GM19467 (cell line): Measurements from ENCODE around the gene LMX1A.
A peak's percentile ranks its signal among the peaks of the same experiment; 100 is the strongest.

Experiments
- ATAC-seq: cut with Tn5 transposase; IDR thresholded peaks from one replicate; pipeline ENCODE4 v1.9.1; 2021; ENCODE audit warnings: mild to moderate bottlenecking, moderate library complexity; ENCODE audit not compliant: unreplicated experiment

The LMX1A gene

GRCh38 chr1:165367375-165367993 is 11.0 kb upstream of the LMX1A start:
- ATAC-seq, result peak; percentile 74

GRCh38 chr1:165365341-165365740 is 8.8 kb upstream of the LMX1A start:
- no peak for ATAC-seq

- no peak for ATAC-seq
These were observed 8.1 kb upstream of the LMX1A start for GRCh38 chr1:165364568-165365133.

GRCh38 chr1:165356876-165357275 is 361 bp upstream of the LMX1A start:
- ATAC-seq, result no peak

GRCh38 chr1:165355139-165355976 is 1.2 kb downstream of the LMX1A start:
- no peak for ATAC-seq

- ATAC-seq, result no peak
These were observed 1.8 kb downstream of the LMX1A start for GRCh38 chr1:165354739-165355138.

GRCh38 chr1:165353731-165354671 is 2.5 kb downstream of the LMX1A start:
- ATAC-seq, result no peak

- no peak for ATAC-seq
These were observed 3.8 kb downstream of the LMX1A start for GRCh38 chr1:165352442-165353293.

- ATAC-seq, result no peak
These were observed 4.6 kb downstream of the LMX1A start for GRCh38 chr1:165351863-165352441.

GRCh38 chr1:165350840-165351239 is 5.7 kb downstream of the LMX1A start:
- no peak for ATAC-seq

- no peak for ATAC-seq
These were observed 11.0 kb downstream of the LMX1A start for GRCh38 chr1:165345502-165345901.

- no peak for ATAC-seq
These were observed 11.8 kb downstream of the LMX1A start for GRCh38 chr1:165344736-165345135.

- no peak for ATAC-seq
These were observed 12.3 kb downstream of the LMX1A start for GRCh38 chr1:165344198-165344597.

GRCh38 chr1:165342587-165342986 is 13.9 kb downstream of the LMX1A start:
- ATAC-seq, result no peak

- ATAC-seq, result no peak
These were observed 14.3 kb downstream of the LMX1A start for GRCh38 chr1:165342168-165342567.

- ATAC-seq, result no peak
These were observed 17.4 kb downstream of the LMX1A start for GRCh38 chr1:165339164-165339563.

GRCh38 chr1:165330483-165330882 is 26.0 kb downstream of the LMX1A start:
- ATAC-seq, result no peak

- no peak for ATAC-seq
These were observed 27.4 kb downstream of the LMX1A start for GRCh38 chr1:165329104-165329503.

- no peak for ATAC-seq
These were observed 28.4 kb downstream of the LMX1A start for GRCh38 chr1:165328136-165328535.

- ATAC-seq, result no peak
These were observed 29.0 kb downstream of the LMX1A start for GRCh38 chr1:165327538-165327937.
